Activated T-helper 2 cell treated with anti-CD3 and anti-CD28 coated beads, Interferon-gamma antibody, Interleukin-2, Interleukin-4, amounts not matched to agents 10 μg/mL and 5 μg/mL and 100 μg/mL, durations not matched to agents 14 hours and 24 hours and 36 hours (primary cell): ENCODE data around the gene TRIM41. TPM values are rescaled to one million over a fixed set of nuclear protein-coding genes. Genes with fewer than 3 reads are reported as not detected.
"Not testable (repeated sequence)": the region's sequence is repeated elsewhere in the genome, so short reads cannot be mapped to it uniquely, and the experiment has no call there.

Experiments
- DNase-seq: peaks from one replicate; pipeline ENCODE4 v3.0.0; 2021; ENCODE audit warnings: low spot score
- H3K27ac Mint-ChIP-seq: one replicate; pipeline ENCODE4 v1.8.0; 2021; ENCODE audit warnings: mixed read lengths
- H3K27me3 Mint-ChIP-seq: one replicate; pipeline ENCODE4 v1.8.0; 2021; ENCODE audit warnings: low read depth, mixed read lengths
- H3K36me3 Mint-ChIP-seq: one replicate; pipeline ENCODE4 v1.8.0; 2021; ENCODE audit warnings: low read depth, mixed read lengths
- H3K4me1 Mint-ChIP-seq: one replicate; pipeline ENCODE4 v1.8.0; 2021; ENCODE audit warnings: low read depth, mixed read lengths
- H3K4me3 Mint-ChIP-seq: one replicate; pipeline ENCODE4 v1.8.0; 2021; ENCODE audit warnings: low read depth, mild to moderate bottlenecking, moderate library complexity, mixed read lengths
- H3K9me3 Mint-ChIP-seq: one replicate; pipeline ENCODE4 v1.8.0; 2021; ENCODE audit warnings: mixed read lengths
- intact Hi-C: fragments of 100-400 bp; cut with micrococcal nuclease; formaldehyde crosslinking; loops from one replicate; pipeline ENCODE4 v1.15.1; 2023
- total RNA-seq: library from RNA; stranded (reverse); gene quantifications from 2 replicates; pipeline ENCODE4 v1.2.3, GENCODE V29; 2022

TRIM41 gene
- total RNA-seq, 1 donor from 2014 or later, result 33.0 TPM

- Mint-ChIP-seq H3K4me3 (peak overlapping the region; percentile 90), H3K27ac (peak overlapping the region; percentile 92), H3K27me3 (peaks cover 24% of the 10 kb centered on the region), H3K9me3 (no peaks in the 10 kb centered on the region), H3K4me1 (peaks cover 31% of the 10 kb centered on the region), H3K36me3 (peaks cover 2% of the 10 kb centered on the region)
- intact Hi-C loops, result loop anchor here (1.0 to 5.0 kb wide), 4 partner anchors 10 to 36 kb away; no protein-coding TSS in a partner anchor
- no peak for DNase-seq
Observed at GRCh38 chr5:181207960-181208253, 15.2 kb upstream of the TRIM41 start.

- Mint-ChIP-seq H3K4me1 (peaks cover 30% of the 10 kb centered on the region), H3K27me3 (peaks cover 18% of the 10 kb centered on the region)
- H3K9me3 Mint-ChIP-seq, H3K4me3 Mint-ChIP-seq, H3K27ac Mint-ChIP-seq, H3K36me3 Mint-ChIP-seq, DNase-seq: not testable (repeated sequence)
- intact Hi-C loops, result loop anchor here (5.0 kb wide), 1 partner anchor 37 kb away; no protein-coding TSS in a partner anchor
Observed at GRCh38 chr5:181209006-181209405, 14.1 kb upstream of the TRIM41 start.

- H3K4me1 Mint-ChIP-seq, result peaks cover 30% of the 10 kb centered on the region
- H3K27ac Mint-ChIP-seq, H3K9me3 Mint-ChIP-seq, DNase-seq, H3K36me3 Mint-ChIP-seq, H3K4me3 Mint-ChIP-seq, intact Hi-C loops: not testable (repeated sequence)
- H3K27me3 Mint-ChIP-seq, result peaks cover 16% of the 10 kb centered on the region
Observed at GRCh38 chr5:181210148-181210547, 12.9 kb upstream of the TRIM41 start.

DNA sequence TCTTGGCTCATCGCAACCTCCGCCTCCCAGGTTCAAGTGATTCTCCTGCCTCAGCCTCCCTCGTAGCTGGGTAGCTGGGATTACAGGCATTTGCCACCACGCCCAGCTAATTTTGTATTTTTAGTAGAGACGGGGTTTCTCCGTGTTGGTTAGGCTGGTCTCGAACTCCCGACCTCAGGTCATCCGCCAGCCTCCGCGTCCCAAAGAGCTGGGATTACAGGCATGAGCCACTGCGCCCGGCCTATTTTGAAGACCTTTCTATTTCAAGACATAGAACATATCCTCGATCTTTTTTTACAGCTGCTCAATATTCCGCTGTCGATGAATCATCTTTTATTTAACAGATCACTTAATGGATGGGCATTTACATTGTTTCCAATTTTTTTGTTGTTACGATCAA is 12.4 kb upstream of the TRIM41 start:
- peaks cover 14% of the 10 kb centered on the region for H3K27me3 Mint-ChIP-seq
- DNase-seq, H3K9me3 Mint-ChIP-seq, intact Hi-C loops, H3K4me3 Mint-ChIP-seq, H3K36me3 Mint-ChIP-seq, H3K27ac Mint-ChIP-seq: not testable (repeated sequence)
- peaks cover 27% of the 10 kb centered on the region for H3K4me1 Mint-ChIP-seq

DNA sequence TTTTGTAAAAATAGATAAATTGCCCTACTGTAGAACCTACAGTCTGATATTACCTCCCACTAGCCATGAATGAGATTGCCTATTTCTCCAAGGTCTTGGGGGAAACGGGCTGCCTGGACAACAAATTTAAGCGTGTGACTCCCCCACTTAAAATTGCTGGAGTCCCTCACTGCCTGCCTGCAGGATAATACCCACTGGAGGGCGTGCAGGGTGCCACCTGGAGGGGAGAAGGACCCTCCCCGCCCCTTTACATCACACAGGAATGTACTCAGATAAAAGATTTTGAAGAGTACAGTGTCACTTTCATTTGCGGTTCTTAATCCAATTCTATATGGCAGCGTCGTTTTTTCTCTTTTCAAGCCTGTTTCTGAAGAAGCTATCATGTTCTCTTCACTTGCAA is 11.9 kb upstream of the TRIM41 start:
- no peak overlapping the region for H3K27ac Mint-ChIP-seq
- peaks cover 9% of the 10 kb centered on the region for H3K27me3 Mint-ChIP-seq
- no peak overlapping the region for H3K4me3 Mint-ChIP-seq
- no peak for DNase-seq
- no peaks in the 10 kb centered on the region for H3K9me3 Mint-ChIP-seq
- intact Hi-C loops, result no loop called here
- H3K36me3 Mint-ChIP-seq, result peaks cover 2% of the 10 kb centered on the region
- peaks cover 24% of the 10 kb centered on the region for H3K4me1 Mint-ChIP-seq

GRCh38 chr5:181212080-181212479 is 11.0 kb upstream of the TRIM41 start:
- DNase-seq, result no peak
- H3K9me3 Mint-ChIP-seq, result no peaks in the 10 kb centered on the region
- peaks cover 5% of the 10 kb centered on the region for H3K27me3 Mint-ChIP-seq
- no peak overlapping the region for H3K4me3 Mint-ChIP-seq
- H3K27ac Mint-ChIP-seq, result no peak overlapping the region
- intact Hi-C loops, result no loop called here
- H3K36me3 Mint-ChIP-seq, result no peaks in the 10 kb centered on the region
- H3K4me1 Mint-ChIP-seq, result peaks cover 20% of the 10 kb centered on the region

DNA sequence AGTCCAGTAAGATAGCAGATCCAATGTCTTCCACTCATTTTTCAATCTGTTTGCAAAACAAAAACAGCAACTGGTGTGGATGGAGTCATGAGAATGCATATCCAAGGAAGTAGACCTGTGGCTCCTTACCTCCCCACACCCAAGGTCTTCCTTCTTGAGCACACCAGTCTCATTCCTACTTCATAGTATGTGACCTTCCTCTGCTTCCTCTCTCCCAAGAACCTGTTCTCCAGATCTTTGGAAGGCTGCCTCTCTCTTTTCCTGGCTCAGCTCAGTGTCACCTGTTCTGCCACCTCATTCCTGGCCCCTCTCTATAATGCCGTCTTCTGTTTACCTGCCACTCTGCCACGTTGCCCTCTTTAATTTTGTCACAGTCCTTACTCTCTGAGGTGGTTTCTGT is 10.1 kb upstream of the TRIM41 start:
- no peaks in the 10 kb centered on the region for H3K9me3 Mint-ChIP-seq
- no peak overlapping the region for H3K27ac Mint-ChIP-seq
- intact Hi-C loops, result no loop called here

DNA sequence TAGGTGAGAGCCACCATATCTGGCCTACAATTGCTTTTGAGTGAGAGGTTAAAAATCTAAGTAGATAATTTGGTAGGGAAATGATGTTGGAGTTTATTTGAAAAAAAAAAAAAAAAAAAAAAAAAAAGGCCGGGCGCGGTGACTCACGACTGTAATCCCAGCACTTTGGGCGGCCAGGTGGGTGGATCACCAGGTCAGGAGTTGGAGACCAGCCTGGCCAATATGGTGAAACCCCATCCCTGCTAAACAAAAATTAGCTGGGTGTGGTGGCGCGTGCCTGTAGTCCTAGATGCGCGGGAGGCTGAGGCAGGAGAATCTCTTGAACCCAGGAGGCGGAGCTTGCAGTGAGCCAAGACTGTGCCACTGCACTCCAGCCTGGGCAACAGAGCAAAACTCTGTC is 8.8 kb upstream of the TRIM41 start:
- DNase-seq, intact Hi-C loops, H3K27me3 Mint-ChIP-seq, H3K27ac Mint-ChIP-seq, H3K9me3 Mint-ChIP-seq, H3K4me3 Mint-ChIP-seq, H3K36me3 Mint-ChIP-seq: not testable (repeated sequence)
- peaks cover 21% of the 10 kb centered on the region for H3K4me1 Mint-ChIP-seq

More for the DNA sequence above, 10.1 kb upstream of the TRIM41 start:
- Mint-ChIP-seq H3K27me3 (peaks cover 2% of the 10 kb centered on the region), H3K36me3 (no peaks in the 10 kb centered on the region), H3K4me1 (peaks cover 22% of the 10 kb centered on the region), H3K4me3 (no peak overlapping the region)
- DNase-seq, result no peak

GRCh38 chr5:181215997-181216989 is 6.8 kb upstream of the TRIM41 start:
- Mint-ChIP-seq H3K27ac (peak overlapping the region; percentile 77), H3K36me3 (no peaks in the 10 kb centered on the region), H3K27me3 (peaks cover 2% of the 10 kb centered on the region), H3K4me1 (peaks cover 36% of the 10 kb centered on the region), H3K4me3 (peak overlapping the region; percentile 87), H3K9me3 (no peaks in the 10 kb centered on the region)
- DNase-seq, result peak; percentile 36
- intact Hi-C loops, result loop anchor here (2.0 kb wide), 1 partner anchor 49 kb away; no protein-coding TSS in a partner anchor

- H3K4me3 Mint-ChIP-seq, result peak overlapping the region; percentile 88
- no peaks in the 10 kb centered on the region for H3K36me3 Mint-ChIP-seq
- H3K4me1 Mint-ChIP-seq, result peaks cover 43% of the 10 kb centered on the region
- peak; percentile 57 for DNase-seq
- peaks cover 4% of the 10 kb centered on the region for H3K27me3 Mint-ChIP-seq
- intact Hi-C loops, result loop anchor here (2.0 kb wide), 1 partner anchor 50 kb away; no protein-coding TSS in a partner anchor
- H3K9me3 Mint-ChIP-seq, result no peaks in the 10 kb centered on the region
- peak overlapping the region; percentile 91 for H3K27ac Mint-ChIP-seq
Observed at GRCh38 chr5:181217111-181217802, 5.8 kb upstream of the TRIM41 start.

- DNase-seq, result peak; percentile 45
- Mint-ChIP-seq H3K27ac (peak overlapping the region; percentile 91), H3K36me3 (no peaks in the 10 kb centered on the region), H3K4me3 (peak overlapping the region; percentile 88), H3K4me1 (peaks cover 46% of the 10 kb centered on the region), H3K9me3 (no peaks in the 10 kb centered on the region), H3K27me3 (peaks cover 4% of the 10 kb centered on the region)
- intact Hi-C loops, result loop anchor here (1.0 to 2.0 kb wide), 3 partner anchors 10 to 51 kb away; no protein-coding TSS in a partner anchor
Observed at GRCh38 chr5:181217803-181218062, 5.3 kb upstream of the TRIM41 start.

- Mint-ChIP-seq H3K4me3 (peak overlapping the region; percentile 88), H3K9me3 (no peaks in the 10 kb centered on the region), H3K36me3 (no peaks in the 10 kb centered on the region), H3K27me3 (peaks cover 2% of the 10 kb centered on the region), H3K4me1 (peaks cover 48% of the 10 kb centered on the region), H3K27ac (peak overlapping the region; percentile 91)
- intact Hi-C loops, result loop anchor here (1.0 kb wide), 2 partner anchors 11 to 27 kb away; no protein-coding TSS in a partner anchor
- no peak for DNase-seq
Observed at GRCh38 chr5:181218795-181219124, 4.3 kb upstream of the TRIM41 start.
